ENCODE results near the gene DCLRE1C. TPM values are rescaled to one million over a fixed set of nuclear protein-coding genes. Genes with fewer than 3 reads are reported as not detected.

The DCLRE1C gene
- total and polyA plus RNA-seq, 9 of the 15 experiments (the other 6 are each of a cell fraction or from before 2014, with no cell fraction given), result 8.8 to 22.2 (median 13.9) TPM

DNA sequence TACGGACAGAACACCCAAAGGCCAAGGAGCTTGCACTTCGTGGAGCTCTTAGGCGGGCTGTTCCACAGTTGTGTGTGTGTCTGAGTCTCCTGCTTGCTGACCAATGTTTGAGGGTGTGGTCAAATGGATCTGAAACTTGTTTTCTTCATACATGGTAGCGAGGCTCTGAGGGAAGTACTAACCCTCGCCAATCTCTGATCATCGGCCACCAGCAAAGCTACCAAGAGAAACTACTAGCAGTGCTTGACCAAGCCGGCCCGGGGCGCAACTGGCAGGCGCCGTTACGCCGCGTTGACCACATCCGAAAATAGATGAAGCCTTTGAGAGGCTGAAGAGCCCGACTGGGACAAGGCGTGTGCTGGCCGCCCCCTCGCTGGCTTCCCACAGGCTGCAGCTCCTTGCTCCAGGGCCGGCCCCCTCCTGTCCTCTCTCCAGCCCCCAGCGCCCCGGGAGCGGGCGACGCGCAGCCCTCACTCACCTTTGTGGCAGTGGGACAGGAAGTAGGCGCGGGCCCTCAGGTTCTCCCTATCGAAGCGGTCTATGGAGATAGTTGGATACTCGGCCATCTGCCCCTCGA is 384 bp downstream of the DCLRE1C start (continued):
- TF ChIP-seq, protein P1, sequence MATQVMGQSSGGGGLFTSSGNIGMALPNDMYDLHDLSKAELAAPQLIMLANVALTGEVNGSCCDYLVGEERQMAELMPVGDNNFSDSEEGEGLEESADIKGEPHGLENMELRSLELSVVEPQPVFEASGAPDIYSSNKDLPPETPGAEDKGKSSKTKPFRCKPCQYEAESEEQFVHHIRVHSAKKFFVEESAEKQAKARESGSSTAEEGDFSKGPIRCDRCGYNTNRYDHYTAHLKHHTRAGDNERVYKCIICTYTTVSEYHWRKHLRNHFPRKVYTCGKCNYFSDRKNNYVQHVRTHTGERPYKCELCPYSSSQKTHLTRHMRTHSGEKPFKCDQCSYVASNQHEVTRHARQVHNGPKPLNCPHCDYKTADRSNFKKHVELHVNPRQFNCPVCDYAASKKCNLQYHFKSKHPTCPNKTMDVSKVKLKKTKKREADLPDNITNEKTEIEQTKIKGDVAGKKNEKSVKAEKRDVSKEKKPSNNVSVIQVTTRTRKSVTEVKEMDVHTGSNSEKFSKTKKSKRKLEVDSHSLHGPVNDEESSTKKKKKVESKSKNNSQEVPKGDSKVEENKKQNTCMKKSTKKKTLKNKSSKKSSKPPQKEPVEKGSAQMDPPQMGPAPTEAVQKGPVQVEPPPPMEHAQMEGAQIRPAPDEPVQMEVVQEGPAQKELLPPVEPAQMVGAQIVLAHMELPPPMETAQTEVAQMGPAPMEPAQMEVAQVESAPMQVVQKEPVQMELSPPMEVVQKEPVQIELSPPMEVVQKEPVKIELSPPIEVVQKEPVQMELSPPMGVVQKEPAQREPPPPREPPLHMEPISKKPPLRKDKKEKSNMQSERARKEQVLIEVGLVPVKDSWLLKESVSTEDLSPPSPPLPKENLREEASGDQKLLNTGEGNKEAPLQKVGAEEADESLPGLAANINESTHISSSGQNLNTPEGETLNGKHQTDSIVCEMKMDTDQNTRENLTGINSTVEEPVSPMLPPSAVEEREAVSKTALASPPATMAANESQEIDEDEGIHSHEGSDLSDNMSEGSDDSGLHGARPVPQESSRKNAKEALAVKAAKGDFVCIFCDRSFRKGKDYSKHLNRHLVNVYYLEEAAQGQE (IDR thresholded peaks at IDR 0.05; ENCODE audit: borderline replicate concordance), result peak; percentile 24
- TF ChIP-seq, protein P1 (CRISPR knock-in tag; IDR thresholded peaks at IDR 0.05; ENCODE audit: low read depth), result no peak
- TF ChIP-seq, protein P2, sequence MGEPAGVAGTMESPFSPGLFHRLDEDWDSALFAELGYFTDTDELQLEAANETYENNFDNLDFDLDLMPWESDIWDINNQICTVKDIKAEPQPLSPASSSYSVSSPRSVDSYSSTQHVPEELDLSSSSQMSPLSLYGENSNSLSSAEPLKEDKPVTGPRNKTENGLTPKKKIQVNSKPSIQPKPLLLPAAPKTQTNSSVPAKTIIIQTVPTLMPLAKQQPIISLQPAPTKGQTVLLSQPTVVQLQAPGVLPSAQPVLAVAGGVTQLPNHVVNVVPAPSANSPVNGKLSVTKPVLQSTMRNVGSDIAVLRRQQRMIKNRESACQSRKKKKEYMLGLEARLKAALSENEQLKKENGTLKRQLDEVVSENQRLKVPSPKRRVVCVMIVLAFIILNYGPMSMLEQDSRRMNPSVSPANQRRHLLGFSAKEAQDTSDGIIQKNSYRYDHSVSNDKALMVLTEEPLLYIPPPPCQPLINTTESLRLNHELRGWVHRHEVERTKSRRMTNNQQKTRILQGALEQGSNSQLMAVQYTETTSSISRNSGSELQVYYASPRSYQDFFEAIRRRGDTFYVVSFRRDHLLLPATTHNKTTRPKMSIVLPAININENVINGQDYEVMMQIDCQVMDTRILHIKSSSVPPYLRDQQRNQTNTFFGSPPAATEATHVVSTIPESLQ (CRISPR knock-in tag; IDR thresholded peaks at IDR 0.05), result no peak
- peak; percentile 49 for TF ChIP-seq EGR1 (conservative IDR thresholded peaks at IDR 0.05)
- no peak for TF ChIP-seq ZNF551 (CRISPR knock-in tag; IDR thresholded peaks at IDR 0.05)
- no peak for TF ChIP-seq PHF20 (IDR thresholded peaks at IDR 0.05; ENCODE audit: partially characterized antibody)
- TF ChIP-seq, protein P3, sequence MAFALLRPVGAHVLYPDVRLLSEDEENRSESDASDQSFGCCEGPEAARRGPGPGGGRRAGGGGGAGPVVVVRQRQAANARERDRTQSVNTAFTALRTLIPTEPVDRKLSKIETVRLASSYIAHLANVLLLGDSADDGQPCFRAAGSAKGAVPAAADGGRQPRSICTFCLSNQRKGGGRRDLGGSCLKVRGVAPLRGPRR (CRISPR knock-in tag; IDR thresholded peaks at IDR 0.05), result no peak
- TF ChIP-seq CBFB (CRISPR knock-in tag; IDR thresholded peaks at IDR 0.05), result peak; percentile 78; the same call in 1 of the 2 replicates
- peak; percentile 74; the same call in 1 of the 2 replicates for TF ChIP-seq FOXP1 (CRISPR knock-in tag; IDR thresholded peaks at IDR 0.05)
- no peak for TF ChIP-seq MTA3 (IDR thresholded peaks at IDR 0.05; ENCODE audit: borderline replicate concordance)
- TF ChIP-seq ZNF57 (CRISPR knock-in tag; IDR thresholded peaks at IDR 0.05), result no peak
- no peak for TF ChIP-seq OTX1 (CRISPR knock-in tag; IDR thresholded peaks at IDR 0.05)
- TF ChIP-seq RBM17 (IDR thresholded peaks at IDR 0.05; ENCODE audit: borderline replicate concordance, low read depth, low read length), result no peak
- TF ChIP-seq ETS2 (tag; IDR thresholded peaks at IDR 0.05; ENCODE audit: borderline replicate concordance, poor library complexity, severe bottlenecking), result no peak
- no peak for TF ChIP-seq GABPA (tag; conservative IDR thresholded peaks at IDR 0.05; ENCODE audit: low read depth)
- TF ChIP-seq XRCC5 (IDR thresholded peaks at IDR 0.05; ENCODE audit: low read depth, low read length), result no peak
- TF ChIP-seq RFX5 (IDR thresholded peaks at IDR 0.05; ENCODE audit: low read depth, low read length), result no peak
- TF ChIP-seq RFX7 (CRISPR knock-in tag; IDR thresholded peaks at IDR 0.05), result no peak
- no peak for TF ChIP-seq FOSL1 (tag; conservative IDR thresholded peaks at IDR 0.05)
- no peak for TF ChIP-seq SRSF9 (IDR thresholded peaks at IDR 0.05; ENCODE audit: borderline replicate concordance, low read depth, low read length)
